ENCODE results near the gene GPR61.

Gene GPR61

GRCh38 chr1:109534307-109534858 is 5.3 kb upstream of the GPR61 start:
- no peak for TF ChIP-seq EZH2 (IDR thresholded peaks at IDR 0.05)
- DNase-seq (ENCODE audit: low read depth, low spot score): no peak
- H3K9ac ChIP-seq (ENCODE audit: insufficient read length): no peak overlapping the region
- H3K36me3 ChIP-seq (ENCODE audit: insufficient read depth, low read length): no peaks in the 10 kb centered on the region
- H3K27ac ChIP-seq: no peak overlapping the region
- no peak overlapping the region for H3K4me3 ChIP-seq
- no peaks in the 10 kb centered on the region for H3K9me3 ChIP-seq (ENCODE audit: low read depth, low read length)

GRCh38 chr1:109535481-109535880 is 4.2 kb upstream of the GPR61 start:
- TF ChIP-seq EZH2 (IDR thresholded peaks at IDR 0.05): no peak
- no peak for TF ChIP-seq POLR2AphosphoS5 (IDR thresholded peaks at IDR 0.05; ENCODE audit: borderline replicate concordance, low read depth, low read length)
- TF ChIP-seq FOXP2 (optimal IDR thresholded peaks at IDR 0.05; ENCODE audit: control extremely low read depth, extremely low read length, insufficient read depth): no peak
- Histone ChIP-seq H3K9ac (ENCODE audit: insufficient read length) (no peak overlapping the region), H3K4me3 (no peak overlapping the region), H3K36me3 (ENCODE audit: insufficient read depth, low read length) (no peaks in the 10 kb centered on the region), H3K9me3 (ENCODE audit: low read depth, low read length) (no peaks in the 10 kb centered on the region), H3K27ac (no peak overlapping the region)
- DNase-seq (ENCODE audit: low read depth, low spot score): no peak

- H3K9ac ChIP-seq (ENCODE audit: insufficient read length): no peak overlapping the region
- no peak for DNase-seq (ENCODE audit: low read depth, low spot score)
Measured at GRCh38 chr1:109535971-109536491, 3.6 kb upstream of the GPR61 start.

GRCh38 chr1:109537450-109538178 is 2.1 kb upstream of the GPR61 start:
- H3K27ac ChIP-seq: no peak overlapping the region
- no peaks in the 10 kb centered on the region for H3K36me3 ChIP-seq (ENCODE audit: insufficient read depth, low read length)
- TF ChIP-seq POLR2AphosphoS5 (IDR thresholded peaks at IDR 0.05; ENCODE audit: borderline replicate concordance, low read depth, low read length) (no peak), FOXP2 (optimal IDR thresholded peaks at IDR 0.05; ENCODE audit: control extremely low read depth, extremely low read length, insufficient read depth) (no peak), EZH2 (IDR thresholded peaks at IDR 0.05) (no peak)
- no peak overlapping the region for H3K4me3 ChIP-seq
- no peak overlapping the region for H3K9ac ChIP-seq (ENCODE audit: insufficient read length)
- DNase-seq (ENCODE audit: low read depth, low spot score): no peak
- H3K9me3 ChIP-seq (ENCODE audit: low read depth, low read length): no peaks in the 10 kb centered on the region

More at GRCh38 chr1:109535971-109536491, 3.6 kb upstream of the GPR61 start:
- no peak overlapping the region for H3K27ac ChIP-seq
- no peak overlapping the region for H3K4me3 ChIP-seq
- no peak for TF ChIP-seq POLR2AphosphoS5 (IDR thresholded peaks at IDR 0.05; ENCODE audit: borderline replicate concordance, low read depth, low read length)
- TF ChIP-seq FOXP2 (optimal IDR thresholded peaks at IDR 0.05; ENCODE audit: control extremely low read depth, extremely low read length, insufficient read depth): no peak
- no peak for TF ChIP-seq EZH2 (IDR thresholded peaks at IDR 0.05)
- H3K9me3 ChIP-seq (ENCODE audit: low read depth, low read length): no peaks in the 10 kb centered on the region
- H3K36me3 ChIP-seq (ENCODE audit: insufficient read depth, low read length): no peaks in the 10 kb centered on the region

- no peaks in the 10 kb centered on the region for H3K36me3 ChIP-seq (ENCODE audit: insufficient read depth, low read length)
- no peaks in the 10 kb centered on the region for H3K9me3 ChIP-seq (ENCODE audit: low read depth, low read length)
- DNase-seq (ENCODE audit: low read depth, low spot score): no peak
Measured at GRCh38 chr1:109538827-109539555, 681 bp upstream of the GPR61 start.

GRCh38 chr1:109541102-109541501 is 1.4 kb downstream of the GPR61 start:
- Histone ChIP-seq H3K4me3 (no peak overlapping the region), H3K27ac (no peak overlapping the region), H3K36me3 (ENCODE audit: insufficient read depth, low read length) (no peaks in the 10 kb centered on the region), H3K9ac (ENCODE audit: insufficient read length) (no peak overlapping the region), H3K9me3 (ENCODE audit: low read depth, low read length) (no peaks in the 10 kb centered on the region)
- TF ChIP-seq POLR2AphosphoS5 (IDR thresholded peaks at IDR 0.05; ENCODE audit: borderline replicate concordance, low read depth, low read length) (no peak), EZH2 (IDR thresholded peaks at IDR 0.05) (no peak), FOXP2 (optimal IDR thresholded peaks at IDR 0.05; ENCODE audit: control extremely low read depth, extremely low read length, insufficient read depth) (no peak)
- no peak for DNase-seq (ENCODE audit: low read depth, low spot score)

More at GRCh38 chr1:109538827-109539555, 681 bp upstream of the GPR61 start:
- Histone ChIP-seq H3K27ac (no peak overlapping the region), H3K9ac (ENCODE audit: insufficient read length) (no peak overlapping the region), H3K4me3 (no peak overlapping the region)
- no peak for TF ChIP-seq FOXP2 (optimal IDR thresholded peaks at IDR 0.05; ENCODE audit: control extremely low read depth, extremely low read length, insufficient read depth)
- TF ChIP-seq POLR2AphosphoS5 (IDR thresholded peaks at IDR 0.05; ENCODE audit: borderline replicate concordance, low read depth, low read length): no peak
- no peak for TF ChIP-seq EZH2 (IDR thresholded peaks at IDR 0.05)

GRCh38 chr1:109542657-109543056 is 3.0 kb downstream of the GPR61 start:
- TF ChIP-seq POLR2AphosphoS5 (IDR thresholded peaks at IDR 0.05; ENCODE audit: borderline replicate concordance, low read depth, low read length) (no peak), EZH2 (IDR thresholded peaks at IDR 0.05) (no peak), FOXP2 (optimal IDR thresholded peaks at IDR 0.05; ENCODE audit: control extremely low read depth, extremely low read length, insufficient read depth) (no peak)
- Histone ChIP-seq H3K9me3 (ENCODE audit: low read depth, low read length) (no peaks in the 10 kb centered on the region), H3K4me3 (no peak overlapping the region), H3K9ac (ENCODE audit: insufficient read length) (no peak overlapping the region), H3K36me3 (ENCODE audit: insufficient read depth, low read length) (no peaks in the 10 kb centered on the region), H3K27ac (no peak overlapping the region)
- no peak for DNase-seq (ENCODE audit: low read depth, low spot score)

- Histone ChIP-seq H3K36me3 (ENCODE audit: insufficient read depth, low read length) (no peaks in the 10 kb centered on the region), H3K4me3 (no peak overlapping the region), H3K9ac (ENCODE audit: insufficient read length) (no peak overlapping the region), H3K27ac (no peak overlapping the region), H3K9me3 (ENCODE audit: low read depth, low read length) (no peaks in the 10 kb centered on the region)
- no peak for DNase-seq (ENCODE audit: low read depth, low spot score)
- TF ChIP-seq EZH2 (IDR thresholded peaks at IDR 0.05) (no peak), FOXP2 (optimal IDR thresholded peaks at IDR 0.05; ENCODE audit: control extremely low read depth, extremely low read length, insufficient read depth) (no peak), POLR2AphosphoS5 (IDR thresholded peaks at IDR 0.05; ENCODE audit: borderline replicate concordance, low read depth, low read length) (no peak)
Measured at GRCh38 chr1:109543283-109543987, 3.8 kb downstream of the GPR61 start.

All from SK-N-MC (cell line).